Stimulated activated CD8-positive, alpha-beta memory T cell treated with anti-CD3 and anti-CD28 coated beads, Interleukin-7, amount 100 ng/mL, for 4 hours (primary cell): ENCODE measurements around the gene RMRP.
A peak's percentile ranks its signal among the peaks of the same experiment; 100 is the strongest.

Source experiments
- DNase-seq, 2 donors: peaks; one replicate each; pipeline ENCODE4 v3.0.0-alpha.2; 2020; ENCODE audit warnings: low read depth in 2 of 2

Gene RMRP

DNA sequence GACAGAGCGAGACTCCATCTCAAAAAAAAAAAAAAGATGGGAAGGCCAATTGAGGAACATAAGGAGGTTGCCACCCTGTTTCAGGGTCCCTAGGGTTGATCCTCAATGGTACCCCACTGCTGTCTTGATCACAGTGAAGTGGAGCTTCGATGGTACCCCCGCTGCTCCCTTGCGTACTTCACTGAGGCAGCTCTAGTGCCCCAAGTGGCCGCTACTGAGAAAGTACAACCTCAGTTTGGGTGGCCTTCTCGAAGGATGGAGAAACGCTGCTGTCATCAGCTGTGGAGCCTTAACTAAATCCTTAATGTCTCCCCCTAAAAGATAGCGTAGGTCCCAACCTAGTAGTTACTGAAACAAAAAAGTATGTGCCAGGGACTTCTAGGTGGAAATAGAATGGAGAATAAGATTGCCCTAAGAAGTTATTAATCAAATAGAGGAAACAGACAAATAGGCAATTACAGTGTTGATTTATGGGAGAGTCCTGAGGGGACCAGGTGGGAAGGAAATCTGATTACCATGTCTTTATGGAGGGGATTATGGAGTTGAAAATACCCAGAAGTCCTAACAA, 46.5 kb downstream of the RMRP start:
- peak; percentile 26 to 49 for DNase-seq

DNA sequence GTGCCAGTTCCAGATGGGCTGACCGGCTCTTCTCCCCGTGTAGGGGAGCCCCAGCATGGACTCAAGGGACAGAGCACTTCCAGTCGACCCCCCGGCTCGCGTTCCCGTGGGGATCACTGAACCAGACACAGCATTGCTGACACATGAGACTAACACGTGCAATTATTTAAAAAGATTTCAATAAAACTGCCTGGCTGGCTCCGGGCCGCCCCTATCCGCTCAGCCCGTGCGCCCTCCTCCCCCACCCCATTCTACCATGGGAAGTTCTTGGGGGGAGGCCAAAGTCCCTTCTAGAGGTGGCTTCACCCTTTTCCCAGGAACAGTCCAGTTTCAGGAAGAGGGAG, 48.0 kb downstream of the RMRP start:
- DNase-seq = no peak

DNA sequence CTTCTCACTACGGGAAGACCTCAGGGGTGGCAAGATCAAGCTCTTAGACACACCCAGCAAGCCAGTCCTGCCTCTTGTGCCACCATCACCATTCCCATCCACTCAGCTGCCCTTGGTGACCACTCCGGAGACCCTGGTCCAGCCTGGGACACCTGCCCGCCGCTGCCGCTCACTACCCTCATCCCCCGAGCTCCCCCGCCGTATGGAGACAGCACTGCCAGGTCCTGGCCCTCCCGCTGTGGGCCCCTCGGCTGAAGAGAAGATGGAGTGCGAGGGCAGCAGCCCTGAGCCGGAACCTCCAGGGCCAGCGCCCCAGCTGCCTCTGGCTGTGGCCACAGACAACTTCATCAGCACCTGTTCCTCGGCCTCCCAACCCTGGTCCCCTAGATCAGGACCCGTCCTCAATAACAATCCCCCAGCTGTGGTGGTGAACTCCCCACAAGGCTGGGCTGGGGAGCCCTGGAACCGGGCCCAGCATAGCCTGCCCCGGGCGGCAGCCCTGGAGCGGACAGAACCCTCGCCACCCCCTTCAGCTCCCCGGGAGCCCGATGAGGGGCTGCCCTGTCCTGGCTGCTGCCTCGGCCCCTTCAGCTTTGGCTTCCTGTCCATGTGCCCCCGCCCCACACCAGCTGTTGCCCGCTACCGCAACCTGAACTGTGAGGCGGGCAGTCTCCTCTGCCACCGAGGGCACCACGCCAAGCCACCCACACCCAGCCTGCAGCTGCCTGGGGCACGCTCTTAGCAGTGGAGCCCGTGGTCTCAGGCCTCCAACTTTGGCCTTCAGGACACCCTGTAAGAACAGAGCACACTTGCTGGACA, 48.6 kb downstream of the RMRP start:
- no peak for DNase-seq

DNA sequence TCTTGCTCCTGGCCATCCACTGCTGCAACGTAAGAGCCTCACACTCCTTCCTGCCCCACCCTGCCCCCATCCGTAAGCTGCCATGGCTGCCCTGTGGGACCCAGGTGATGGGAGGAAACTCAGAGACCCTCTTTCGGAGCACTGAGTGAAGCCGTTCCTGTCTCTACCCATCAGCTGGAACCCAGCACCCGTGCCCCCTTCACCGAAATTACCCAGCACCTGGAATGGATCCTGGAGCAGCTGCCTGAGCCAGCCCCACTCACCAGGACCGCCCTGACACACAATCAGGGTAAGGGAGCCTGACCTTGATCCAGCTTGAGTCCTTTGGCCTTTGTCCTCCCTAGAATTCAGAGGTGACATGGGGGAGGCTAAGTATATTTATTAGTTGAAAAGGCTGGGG, 49.6 kb downstream of the RMRP start:
- DNase-seq = no peak
